ENCODE results near the gene ADARB1.

The ADARB1 gene

DNA sequence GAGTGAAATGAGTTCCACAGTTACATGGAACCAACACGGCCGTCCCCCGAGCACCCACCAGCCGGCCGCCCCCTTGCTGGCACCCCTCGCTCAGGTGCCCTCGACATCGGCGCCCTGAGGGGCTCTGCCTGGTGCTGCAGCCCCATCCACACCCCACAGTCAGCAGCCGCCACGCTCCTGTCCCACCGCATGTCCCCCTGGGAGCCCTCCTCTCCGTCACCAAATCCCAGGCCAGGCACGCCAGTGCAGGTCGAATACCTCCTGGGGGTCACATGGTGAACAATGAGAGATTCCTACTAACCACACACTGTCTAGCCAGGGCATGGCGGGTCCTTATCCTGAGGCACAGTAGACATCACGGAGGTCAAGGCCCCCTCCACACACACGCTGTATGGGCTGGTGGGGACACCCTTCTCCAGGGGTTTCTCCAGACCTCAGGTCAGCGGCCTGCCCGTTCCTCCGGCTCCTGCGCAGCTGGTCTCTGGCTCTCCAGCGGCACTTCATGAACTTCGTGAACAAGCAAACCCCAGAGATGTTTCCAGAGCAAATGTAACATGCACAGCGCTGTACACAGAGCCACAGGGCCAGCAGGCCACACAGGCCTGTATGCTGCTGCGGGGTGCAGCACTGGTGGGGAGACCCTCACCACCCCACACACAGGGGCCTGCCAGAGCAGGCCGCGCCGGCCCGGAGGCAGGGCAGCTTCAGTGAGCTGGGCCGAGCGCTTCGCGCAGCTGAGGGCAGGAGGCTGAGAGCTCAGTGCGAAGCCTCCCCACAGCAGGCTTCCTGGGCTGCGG is 191.5 kb downstream of the ADARB1 start:
- TF ChIP-seq, protein P1, sequence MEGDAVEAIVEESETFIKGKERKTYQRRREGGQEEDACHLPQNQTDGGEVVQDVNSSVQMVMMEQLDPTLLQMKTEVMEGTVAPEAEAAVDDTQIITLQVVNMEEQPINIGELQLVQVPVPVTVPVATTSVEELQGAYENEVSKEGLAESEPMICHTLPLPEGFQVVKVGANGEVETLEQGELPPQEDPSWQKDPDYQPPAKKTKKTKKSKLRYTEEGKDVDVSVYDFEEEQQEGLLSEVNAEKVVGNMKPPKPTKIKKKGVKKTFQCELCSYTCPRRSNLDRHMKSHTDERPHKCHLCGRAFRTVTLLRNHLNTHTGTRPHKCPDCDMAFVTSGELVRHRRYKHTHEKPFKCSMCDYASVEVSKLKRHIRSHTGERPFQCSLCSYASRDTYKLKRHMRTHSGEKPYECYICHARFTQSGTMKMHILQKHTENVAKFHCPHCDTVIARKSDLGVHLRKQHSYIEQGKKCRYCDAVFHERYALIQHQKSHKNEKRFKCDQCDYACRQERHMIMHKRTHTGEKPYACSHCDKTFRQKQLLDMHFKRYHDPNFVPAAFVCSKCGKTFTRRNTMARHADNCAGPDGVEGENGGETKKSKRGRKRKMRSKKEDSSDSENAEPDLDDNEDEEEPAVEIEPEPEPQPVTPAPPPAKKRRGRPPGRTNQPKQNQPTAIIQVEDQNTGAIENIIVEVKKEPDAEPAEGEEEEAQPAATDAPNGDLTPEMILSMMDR (IDR thresholded peaks at IDR 0.05; ENCODE audit: borderline replicate concordance, insufficient read depth, low read depth, low read length), result no peak
- H3K4me3 ChIP-seq (ENCODE audit: low read depth, low read length), result no peak overlapping the region

DNA sequence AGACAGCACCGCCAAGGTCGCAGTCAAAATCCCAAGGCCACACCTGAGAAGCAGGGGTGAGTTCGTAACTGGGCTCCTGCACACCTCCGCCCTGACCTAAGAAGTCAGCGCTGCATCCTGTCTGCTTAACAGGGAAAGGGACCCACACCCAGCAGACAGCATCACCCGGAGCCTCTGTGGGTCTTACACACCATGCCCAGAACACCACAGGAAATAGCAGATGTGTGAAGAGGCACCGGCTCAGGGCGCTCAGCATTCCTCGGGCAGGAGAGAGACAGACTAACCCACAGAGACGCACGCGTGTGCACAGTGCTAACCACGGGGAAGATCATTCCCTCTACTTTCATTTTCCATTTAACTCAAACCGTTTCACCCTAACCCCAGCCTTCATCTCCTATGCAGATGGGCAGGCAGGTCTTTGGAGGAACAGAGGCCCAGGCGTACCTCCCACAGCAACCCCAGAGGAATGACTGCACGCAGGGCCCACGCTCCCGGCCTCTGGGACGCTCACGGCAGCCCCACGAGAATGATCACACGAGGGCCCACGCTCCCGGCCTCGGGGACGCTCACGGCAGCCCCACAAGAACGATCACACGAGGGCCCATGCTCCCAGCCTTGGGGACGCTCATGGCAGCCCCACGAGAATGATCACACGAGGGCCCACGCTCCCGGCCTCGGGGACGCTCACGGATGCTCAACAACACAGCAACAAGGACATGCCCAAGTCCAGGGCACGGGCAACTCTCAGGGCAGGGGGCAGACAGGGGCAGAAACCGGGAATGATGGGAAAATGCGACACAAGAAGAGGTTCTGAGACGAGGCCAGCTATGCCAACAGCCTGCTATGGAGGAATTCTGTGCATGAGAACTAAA is 192.4 kb downstream of the ADARB1 start:
- TF ChIP-seq, protein P1 (IDR thresholded peaks at IDR 0.05; ENCODE audit: borderline replicate concordance, insufficient read depth, low read depth, low read length), result no peak
- H3K4me3 ChIP-seq (ENCODE audit: low read depth, low read length), result no peak overlapping the region

DNA sequence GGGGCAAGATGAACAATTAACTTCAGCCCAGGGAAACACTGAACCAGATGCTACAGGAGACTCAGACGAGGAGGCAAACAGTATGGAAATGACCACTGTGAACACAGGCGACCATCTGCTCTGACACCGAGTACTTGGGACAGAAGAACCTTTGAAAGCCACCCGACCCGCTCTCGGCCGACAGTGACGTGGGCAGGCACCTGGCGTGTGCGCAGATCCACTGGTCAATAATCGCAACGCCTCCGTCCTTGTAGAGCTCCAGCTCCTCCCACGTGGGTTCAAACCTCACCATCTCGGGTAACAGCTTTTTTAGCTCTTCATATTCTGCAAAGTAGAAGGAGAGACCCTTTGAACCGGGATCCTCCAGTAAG is 193.0 kb downstream of the ADARB1 start:
- TF ChIP-seq, protein P1 (IDR thresholded peaks at IDR 0.05; ENCODE audit: borderline replicate concordance, insufficient read depth, low read depth, low read length), result no peak
- H3K4me3 ChIP-seq (ENCODE audit: low read depth, low read length), result no peak overlapping the region

DNA sequence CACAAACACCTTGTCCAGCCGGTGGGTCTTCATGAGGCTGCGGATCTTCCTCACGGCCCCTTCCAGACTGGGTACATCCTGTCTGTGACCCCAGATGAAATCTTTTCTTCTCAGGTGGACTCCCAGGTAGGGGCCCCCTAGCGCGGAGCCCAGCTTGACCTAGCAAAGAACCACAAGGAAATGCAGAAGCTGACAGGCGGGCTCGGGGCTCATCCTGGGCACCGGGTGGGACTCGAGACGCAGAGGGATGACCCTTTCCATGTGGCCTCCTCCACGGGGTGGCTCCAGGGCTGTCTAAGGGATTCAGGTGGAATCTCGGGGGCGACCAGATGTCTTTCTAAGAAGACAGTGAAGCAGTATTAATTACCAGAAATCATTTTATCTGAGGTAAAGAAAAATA is 195.5 kb downstream of the ADARB1 start:
- TF ChIP-seq, protein P1 (IDR thresholded peaks at IDR 0.05; ENCODE audit: borderline replicate concordance, insufficient read depth, low read depth, low read length), result no peak

DNA sequence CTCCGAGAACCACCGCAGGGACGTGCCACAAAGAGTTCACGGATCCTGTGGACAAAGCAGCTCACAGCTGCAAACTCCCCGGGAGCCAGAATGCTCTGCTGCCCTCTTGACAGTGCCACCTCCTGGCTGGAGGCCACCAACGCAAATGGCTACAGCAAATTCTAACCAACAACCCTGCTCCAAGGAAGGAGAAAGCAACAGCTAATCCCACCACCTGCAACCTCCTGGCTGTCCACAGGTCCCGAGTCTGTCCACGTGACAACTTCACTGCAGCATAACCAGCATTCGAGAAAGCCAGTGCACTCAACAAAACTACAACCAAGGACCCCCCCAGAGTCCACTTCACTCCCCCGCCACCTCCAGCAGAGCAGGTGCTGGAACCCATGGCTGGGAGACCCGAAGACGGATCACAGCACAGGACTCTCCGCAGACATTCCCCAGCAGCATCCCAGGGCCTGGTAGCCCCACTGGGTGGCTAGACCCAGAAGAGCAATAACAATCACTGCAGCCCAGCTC is 196.0 kb downstream of the ADARB1 start:
- TF ChIP-seq, protein P1 (IDR thresholded peaks at IDR 0.05; ENCODE audit: borderline replicate concordance, insufficient read depth, low read depth, low read length), result no peak
- no peak overlapping the region for H3K4me3 ChIP-seq (ENCODE audit: low read depth, low read length)

More for the DNA sequence above, 195.5 kb downstream of the ADARB1 start:
- no peak overlapping the region for H3K4me3 ChIP-seq (ENCODE audit: low read depth, low read length)

Data from GM12875 (cell line).